HUES6 (cell line): Measurements from ENCODE around the gene IL37.

ENCODE experiments used
- H3K27ac ChIP-seq: 2 replicates; pipeline ENCODE4 v1.7.0; 2013; ENCODE audit warnings: low read depth, mild to moderate bottlenecking, low read length, inconsistent platforms
- H3K27me3 ChIP-seq: 2 replicates; pipeline ENCODE4 v1.6.1; 2013; ENCODE audit warnings: low read length; ENCODE audit not compliant: control insufficient read depth, insufficient read depth
- H3K36me3 ChIP-seq: 2 replicates; pipeline ENCODE4 v1.6.1; 2013; ENCODE audit warnings: low read length; ENCODE audit not compliant: control insufficient read depth, insufficient read depth
- H3K4me1 ChIP-seq: 2 replicates; pipeline ENCODE4 v1.6.1; 2013; ENCODE audit warnings: low read length; ENCODE audit not compliant: control insufficient read depth, insufficient read depth
- H3K4me3 ChIP-seq: 2 replicates; pipeline ENCODE4 v1.5.1; 2013; ENCODE audit warnings: low read depth, low read length
- H3K9ac ChIP-seq: one replicate; pipeline ENCODE4 v1.6.1; 2013; ENCODE audit warnings: mild to moderate bottlenecking, low read length
- H3K9me3 ChIP-seq: 2 replicates; pipeline ENCODE4 v1.6.1; 2013; ENCODE audit warnings: low read depth, low read length; ENCODE audit not compliant: control insufficient read depth, insufficient read depth

IL37 gene

GRCh38 chr2:112910219-112910618, 746 bp upstream of the IL37 start:
- Histone ChIP-seq H3K9me3 (no peaks in the 10 kb centered on the region), H3K36me3 (no peaks in the 10 kb centered on the region), H3K27ac (no peak overlapping the region), H3K4me3 (no peak overlapping the region), H3K9ac (no peak overlapping the region), H3K4me1 (no peaks in the 10 kb centered on the region), H3K27me3 (no peaks in the 10 kb centered on the region; the same call in 1 of the 2 replicates)

DNA sequence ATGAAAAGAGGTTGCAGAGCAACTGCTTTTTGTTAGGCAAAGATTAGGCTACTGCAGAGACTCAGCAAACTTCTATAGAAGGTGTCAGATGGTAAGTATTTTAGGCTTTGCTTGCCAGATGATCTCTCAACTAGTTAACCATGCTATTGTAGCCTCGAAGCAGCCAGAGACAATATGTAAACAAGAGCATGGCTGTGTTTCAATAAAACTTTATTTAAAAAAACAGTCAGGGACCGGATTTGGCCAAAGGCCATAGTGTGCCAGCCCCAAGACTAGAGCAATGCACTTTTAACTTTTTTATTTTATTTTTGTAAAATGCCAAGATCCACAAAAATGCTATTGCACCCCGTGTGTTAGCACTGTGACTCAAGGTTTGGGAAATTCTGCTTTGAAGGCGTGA, 1.4 kb downstream of the IL37 start:
- H3K27ac ChIP-seq: no peak overlapping the region
- H3K9ac ChIP-seq: no peak overlapping the region
- no peaks in the 10 kb centered on the region for H3K36me3 ChIP-seq
- no peak overlapping the region for H3K4me3 ChIP-seq
- H3K27me3 ChIP-seq: no peaks in the 10 kb centered on the region; the same call in 1 of the 2 replicates
- H3K9me3 ChIP-seq: no peaks in the 10 kb centered on the region
- H3K4me1 ChIP-seq: no peaks in the 10 kb centered on the region

- H3K4me3 ChIP-seq: no peak overlapping the region
- no peaks in the 10 kb centered on the region; the same call in 1 of the 2 replicates for H3K27me3 ChIP-seq
- H3K9ac ChIP-seq: no peak overlapping the region
- no peaks in the 10 kb centered on the region for H3K36me3 ChIP-seq
- peaks cover 9% of the 10 kb centered on the region for H3K9me3 ChIP-seq
- H3K27ac ChIP-seq: no peak overlapping the region
- H3K4me1 ChIP-seq: no peaks in the 10 kb centered on the region
Observed at GRCh38 chr2:112915300-112916144, 4.6 kb downstream of the IL37 start.

DNA sequence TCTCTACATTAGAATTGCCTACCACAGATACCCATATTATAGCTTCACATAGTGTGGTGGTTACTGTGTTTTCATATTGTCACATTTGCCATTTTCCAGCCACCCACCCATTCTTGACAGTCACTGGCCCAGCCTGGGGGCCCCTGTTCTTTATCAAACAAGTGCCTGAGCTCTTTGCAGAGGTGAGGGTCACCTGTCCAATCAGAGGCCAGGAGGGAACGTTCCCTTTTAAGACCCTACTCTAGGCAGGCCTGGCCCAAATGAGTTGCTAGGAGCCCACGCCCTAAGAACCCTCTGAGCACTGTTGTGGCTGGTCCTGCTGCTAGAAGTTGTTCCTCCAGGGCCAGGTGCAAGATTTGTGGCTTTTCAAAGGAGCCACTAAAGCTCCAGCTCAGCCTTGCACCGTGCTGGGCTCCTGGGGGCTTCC, 5.2 kb downstream of the IL37 start:
- H3K27me3 ChIP-seq: no peaks in the 10 kb centered on the region
- H3K4me3 ChIP-seq: no peak overlapping the region
- H3K4me1 ChIP-seq: no peaks in the 10 kb centered on the region
- no peak overlapping the region for H3K9ac ChIP-seq
- H3K27ac ChIP-seq: no peak overlapping the region
- no peaks in the 10 kb centered on the region for H3K36me3 ChIP-seq
- peaks cover 9% of the 10 kb centered on the region for H3K9me3 ChIP-seq

DNA sequence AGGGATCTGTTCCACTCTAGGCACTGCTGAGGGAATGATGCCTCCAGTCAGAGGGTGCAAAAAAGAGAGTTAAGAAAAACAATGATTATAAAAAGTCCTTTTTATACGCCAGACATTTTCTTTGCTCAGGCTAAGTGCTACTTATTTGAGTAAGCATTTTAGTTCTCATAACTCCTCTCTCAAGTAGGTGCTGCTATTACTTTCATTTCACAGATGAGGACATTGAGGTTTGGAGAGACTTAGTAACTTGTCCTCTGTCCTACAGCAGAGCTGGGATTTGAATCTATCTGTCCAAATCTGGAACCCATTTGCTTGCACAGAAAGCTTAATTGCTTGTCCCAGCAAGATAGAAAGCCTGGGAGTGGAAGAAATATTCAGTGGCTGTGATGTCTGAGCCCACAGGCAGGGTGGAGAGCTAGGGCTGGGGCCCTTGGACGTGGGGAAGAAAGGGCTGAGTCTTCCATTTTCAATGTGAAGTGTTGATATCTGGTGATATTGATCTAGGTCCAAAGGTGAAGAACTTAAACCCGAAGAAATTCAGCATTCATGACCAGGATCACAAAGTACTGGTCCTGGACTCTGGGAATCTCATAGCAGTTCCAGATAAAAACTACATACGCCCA, 5.8 kb downstream of the IL37 start:
- Histone ChIP-seq H3K9me3 (peaks cover 9% of the 10 kb centered on the region), H3K36me3 (no peaks in the 10 kb centered on the region), H3K4me1 (no peaks in the 10 kb centered on the region), H3K9ac (no peak overlapping the region), H3K27me3 (no peaks in the 10 kb centered on the region), H3K27ac (no peak overlapping the region), H3K4me3 (no peak overlapping the region)

DNA sequence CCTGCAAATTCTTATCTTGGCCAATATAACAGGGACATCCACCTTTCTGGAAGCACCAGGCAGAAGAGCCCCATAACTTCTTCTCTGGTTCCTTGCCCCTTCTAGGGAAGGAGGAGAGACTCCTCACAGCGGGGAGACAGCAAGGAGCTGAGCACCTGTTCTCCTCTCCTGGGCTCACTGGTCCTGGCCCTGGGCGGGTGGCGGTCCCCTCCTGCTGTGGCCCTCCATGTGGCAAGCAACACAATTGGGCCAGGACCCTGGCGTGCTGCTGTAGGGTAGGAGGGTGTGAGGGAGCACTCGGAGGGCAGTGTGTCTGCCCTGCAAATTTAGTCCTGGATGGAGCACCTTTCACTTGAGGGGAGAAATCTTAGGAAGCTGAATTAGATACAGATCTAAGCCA, 6.9 kb downstream of the IL37 start:
- Histone ChIP-seq H3K9me3 (peaks cover 9% of the 10 kb centered on the region), H3K4me1 (no peaks in the 10 kb centered on the region), H3K36me3 (no peaks in the 10 kb centered on the region), H3K27me3 (no peaks in the 10 kb centered on the region), H3K4me3 (no peak overlapping the region), H3K27ac (no peak overlapping the region), H3K9ac (no peak overlapping the region)

DNA sequence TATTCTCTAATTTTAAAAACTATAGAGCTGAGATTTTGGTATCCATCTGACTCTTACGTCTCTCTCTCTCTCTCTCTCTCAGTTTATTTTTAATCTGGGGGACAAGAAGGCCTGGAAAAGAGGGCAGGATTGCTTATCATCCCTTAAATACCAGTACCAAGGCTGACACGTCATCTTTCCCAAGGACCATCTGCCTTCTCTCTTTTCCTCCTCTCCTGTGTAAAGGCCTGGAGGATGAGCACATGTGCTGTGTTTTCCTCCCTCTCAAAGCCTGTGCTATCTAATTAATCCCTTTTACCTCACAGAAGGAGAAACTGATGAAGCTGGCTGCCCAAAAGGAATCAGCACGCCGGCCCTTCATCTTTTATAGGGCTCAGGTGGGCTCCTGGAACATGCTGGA, 7.3 kb downstream of the IL37 start:
- no peaks in the 10 kb centered on the region for H3K36me3 ChIP-seq
- H3K27ac ChIP-seq: no peak overlapping the region
- no peak overlapping the region for H3K9ac ChIP-seq
- H3K27me3 ChIP-seq: no peaks in the 10 kb centered on the region
- H3K9me3 ChIP-seq: peaks cover 9% of the 10 kb centered on the region
- no peak overlapping the region for H3K4me3 ChIP-seq
- H3K4me1 ChIP-seq: no peaks in the 10 kb centered on the region

- Histone ChIP-seq H3K27ac (no peak overlapping the region), H3K9ac (no peak overlapping the region), H3K36me3 (no peaks in the 10 kb centered on the region), H3K27me3 (no peaks in the 10 kb centered on the region), H3K4me1 (no peaks in the 10 kb centered on the region; the same call in 1 of the 2 replicates), H3K4me3 (no peak overlapping the region), H3K9me3 (peaks cover 9% of the 10 kb centered on the region)
Observed at GRCh38 chr2:112919086-112919485, 8.1 kb downstream of the IL37 start.

DNA sequence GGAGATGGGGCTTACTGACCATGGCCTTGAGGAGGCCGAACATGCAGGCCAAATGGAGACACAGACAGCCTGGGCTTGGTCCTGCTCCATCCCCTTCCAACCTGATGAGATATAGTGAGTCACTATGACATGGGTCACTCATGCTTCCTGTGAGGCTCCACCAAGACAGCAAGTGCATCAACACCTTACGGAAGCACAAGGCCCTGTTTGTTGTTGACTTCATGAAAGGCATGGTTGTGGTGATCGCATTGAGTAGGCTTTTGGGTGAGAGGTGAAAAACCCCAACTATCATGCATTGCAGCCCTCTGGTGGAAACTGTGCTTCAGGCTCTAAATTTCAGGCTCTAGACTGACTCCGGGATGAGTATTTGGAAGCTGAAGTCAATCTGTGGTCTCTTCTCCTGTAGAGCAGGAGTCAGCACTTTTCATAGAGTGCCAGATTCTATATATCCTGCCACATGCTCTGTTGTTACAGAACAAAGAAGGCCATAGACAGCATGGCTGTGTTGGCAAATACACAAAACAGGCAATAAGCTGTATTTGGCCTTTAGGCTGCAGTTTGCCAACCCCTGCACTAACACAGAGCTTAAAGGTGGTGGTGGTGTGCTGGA, 10.1 kb downstream of the IL37 start:
- Histone ChIP-seq H3K27ac (no peak overlapping the region), H3K9ac (no peak overlapping the region), H3K4me1 (no peaks in the 10 kb centered on the region; the same call in 1 of the 2 replicates), H3K9me3 (peaks cover 9% of the 10 kb centered on the region), H3K4me3 (no peak overlapping the region), H3K36me3 (no peaks in the 10 kb centered on the region), H3K27me3 (no peaks in the 10 kb centered on the region)

DNA sequence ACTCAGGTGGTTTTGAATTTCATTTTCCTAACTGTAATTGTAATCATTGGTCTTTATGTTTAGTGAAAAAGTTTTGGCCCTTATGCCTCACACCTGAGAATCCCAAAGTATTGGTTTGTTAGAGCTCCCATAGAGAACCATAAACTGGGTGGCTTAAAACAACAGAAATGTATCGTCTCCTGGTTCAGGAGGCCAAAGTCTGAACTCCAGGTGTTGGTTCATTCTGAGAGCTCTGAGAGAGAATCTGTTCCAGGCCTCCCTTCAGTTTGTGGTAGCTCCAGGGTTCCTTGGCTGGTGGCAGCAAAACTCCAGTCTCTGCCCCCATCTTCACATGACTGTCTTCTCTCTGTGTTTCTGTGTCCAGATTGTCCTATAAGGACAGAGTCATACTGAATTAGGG, 11.0 kb downstream of the IL37 start:
- H3K4me3 ChIP-seq: no peak overlapping the region
- H3K27me3 ChIP-seq: no peaks in the 10 kb centered on the region
- H3K9ac ChIP-seq: no peak overlapping the region
- no peak overlapping the region for H3K27ac ChIP-seq
- H3K4me1 ChIP-seq: no peaks in the 10 kb centered on the region; the same call in 1 of the 2 replicates
- no peaks in the 10 kb centered on the region for H3K36me3 ChIP-seq
- H3K9me3 ChIP-seq: peaks cover 9% of the 10 kb centered on the region
